Measurements from ENCODE around the gene PTPRM.

The PTPRM gene

DNA sequence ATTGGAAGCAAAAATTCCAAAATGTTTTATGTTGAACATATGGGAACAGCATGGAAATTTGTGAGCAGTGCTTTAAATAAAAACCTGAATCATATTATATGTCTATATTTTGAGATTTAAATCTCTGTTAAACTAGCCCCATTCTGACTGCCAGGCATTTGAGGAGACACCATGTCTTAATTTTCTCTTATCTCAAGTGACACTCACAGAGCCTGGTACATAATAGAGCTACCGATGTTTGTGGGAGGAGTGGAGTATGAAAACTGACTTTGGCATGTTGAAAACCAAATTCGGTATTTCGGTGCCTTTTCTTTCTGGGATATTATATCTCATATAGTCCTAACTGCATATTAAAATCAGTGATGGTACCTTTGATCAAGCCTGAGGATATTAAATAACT, 124.1 kb downstream of the PTPRM start:
- H3K36me3 ChIP-seq (ENCODE audit: insufficient read depth), result no peaks in the 10 kb centered on the region; the same call in 1 of the 2 replicates
- H2AFZ ChIP-seq (ENCODE audit: low read depth), result no peak overlapping the region
- TF ChIP-seq, protein P1, sequence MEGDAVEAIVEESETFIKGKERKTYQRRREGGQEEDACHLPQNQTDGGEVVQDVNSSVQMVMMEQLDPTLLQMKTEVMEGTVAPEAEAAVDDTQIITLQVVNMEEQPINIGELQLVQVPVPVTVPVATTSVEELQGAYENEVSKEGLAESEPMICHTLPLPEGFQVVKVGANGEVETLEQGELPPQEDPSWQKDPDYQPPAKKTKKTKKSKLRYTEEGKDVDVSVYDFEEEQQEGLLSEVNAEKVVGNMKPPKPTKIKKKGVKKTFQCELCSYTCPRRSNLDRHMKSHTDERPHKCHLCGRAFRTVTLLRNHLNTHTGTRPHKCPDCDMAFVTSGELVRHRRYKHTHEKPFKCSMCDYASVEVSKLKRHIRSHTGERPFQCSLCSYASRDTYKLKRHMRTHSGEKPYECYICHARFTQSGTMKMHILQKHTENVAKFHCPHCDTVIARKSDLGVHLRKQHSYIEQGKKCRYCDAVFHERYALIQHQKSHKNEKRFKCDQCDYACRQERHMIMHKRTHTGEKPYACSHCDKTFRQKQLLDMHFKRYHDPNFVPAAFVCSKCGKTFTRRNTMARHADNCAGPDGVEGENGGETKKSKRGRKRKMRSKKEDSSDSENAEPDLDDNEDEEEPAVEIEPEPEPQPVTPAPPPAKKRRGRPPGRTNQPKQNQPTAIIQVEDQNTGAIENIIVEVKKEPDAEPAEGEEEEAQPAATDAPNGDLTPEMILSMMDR (conservative IDR thresholded peaks at IDR 0.05; ENCODE audit: low read depth, low read length), result no peak
- no peak overlapping the region for H3K27ac ChIP-seq
- no peaks in the 10 kb centered on the region for H3K27me3 ChIP-seq (ENCODE audit: insufficient read depth, low read depth)
- peaks cover under 1% of the 10 kb centered on the region for H3K4me1 ChIP-seq (ENCODE audit: low read depth, poor library complexity, severe bottlenecking)
- no peaks in the 10 kb centered on the region for H3K79me2 ChIP-seq (ENCODE audit: insufficient read depth, low read depth)
- H4K20me1 ChIP-seq (ENCODE audit: insufficient read depth), result no peaks in the 10 kb centered on the region
- no peak overlapping the region for H3K4me2 ChIP-seq
- no peak overlapping the region for H3K9ac ChIP-seq
- no peak overlapping the region for H3K4me3 ChIP-seq (IDR thresholded peaks at IDR 0.05; ENCODE audit: insufficient read depth, low read depth, low read length)

DNA sequence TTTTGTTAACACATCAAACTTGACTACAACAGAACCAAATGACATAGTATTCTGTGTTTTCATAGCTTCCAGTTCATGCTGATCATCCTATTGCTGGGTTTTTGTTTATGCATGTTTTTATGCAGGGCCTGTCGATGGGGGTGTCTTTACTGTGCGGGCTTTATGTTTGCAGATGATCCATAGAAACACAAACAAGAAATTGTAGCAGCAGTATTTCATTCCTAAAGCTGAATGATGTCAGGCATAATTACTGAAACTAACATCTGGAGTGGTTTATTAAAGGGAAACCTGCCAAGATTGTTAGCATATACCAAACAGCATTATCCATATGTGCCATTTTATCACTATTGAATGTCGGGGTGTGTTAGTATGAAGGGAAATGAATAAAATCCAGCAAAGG, 129.7 kb downstream of the PTPRM start:
- Histone ChIP-seq H4K20me1 (ENCODE audit: insufficient read depth) (no peaks in the 10 kb centered on the region), H3K27ac (no peak overlapping the region), H3K4me3 (IDR thresholded peaks at IDR 0.05; ENCODE audit: insufficient read depth, low read depth, low read length) (no peak overlapping the region), H3K9ac (no peak overlapping the region), H3K4me2 (no peak overlapping the region), H2AFZ (ENCODE audit: low read depth) (no peak overlapping the region), H3K79me2 (ENCODE audit: insufficient read depth, low read depth) (no peaks in the 10 kb centered on the region), H3K36me3 (ENCODE audit: insufficient read depth) (no peaks in the 10 kb centered on the region), H3K4me1 (ENCODE audit: low read depth, poor library complexity, severe bottlenecking) (peaks cover 11% of the 10 kb centered on the region), H3K27me3 (ENCODE audit: insufficient read depth, low read depth) (no peaks in the 10 kb centered on the region)
- TF ChIP-seq, protein P1 (conservative IDR thresholded peaks at IDR 0.05; ENCODE audit: low read depth, low read length), result no peak

DNA sequence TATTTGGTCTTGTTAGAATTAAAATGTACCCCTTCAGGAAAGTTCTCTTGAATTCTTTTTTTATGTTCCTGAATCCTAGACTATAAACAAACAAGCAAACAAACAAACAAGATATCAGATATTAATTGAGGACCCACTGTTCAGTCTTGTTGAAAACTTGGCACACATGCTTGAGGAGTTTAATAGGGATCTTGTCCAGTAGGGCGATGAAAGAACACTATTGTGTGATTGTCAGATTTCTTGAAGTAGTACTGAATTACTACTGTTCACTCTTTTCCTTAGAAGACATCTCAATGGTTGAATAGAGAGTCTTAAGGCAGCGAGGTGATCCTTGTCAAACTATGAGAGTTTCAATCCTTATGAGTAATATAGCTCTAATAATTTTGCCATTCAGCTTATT, 130.2 kb downstream of the PTPRM start:
- Histone ChIP-seq H3K27me3 (ENCODE audit: insufficient read depth, low read depth) (no peaks in the 10 kb centered on the region), H3K36me3 (ENCODE audit: insufficient read depth) (no peaks in the 10 kb centered on the region), H4K20me1 (ENCODE audit: insufficient read depth) (no peaks in the 10 kb centered on the region), H3K79me2 (ENCODE audit: insufficient read depth, low read depth) (no peaks in the 10 kb centered on the region), H3K4me2 (no peak overlapping the region), H3K4me3 (IDR thresholded peaks at IDR 0.05; ENCODE audit: insufficient read depth, low read depth, low read length) (no peak overlapping the region), H3K27ac (no peak overlapping the region), H3K9ac (no peak overlapping the region), H3K4me1 (ENCODE audit: low read depth, poor library complexity, severe bottlenecking) (peaks cover 11% of the 10 kb centered on the region), H2AFZ (ENCODE audit: low read depth) (no peak overlapping the region)
- TF ChIP-seq, protein P1 (conservative IDR thresholded peaks at IDR 0.05; ENCODE audit: low read depth, low read length), result no peak

DNA sequence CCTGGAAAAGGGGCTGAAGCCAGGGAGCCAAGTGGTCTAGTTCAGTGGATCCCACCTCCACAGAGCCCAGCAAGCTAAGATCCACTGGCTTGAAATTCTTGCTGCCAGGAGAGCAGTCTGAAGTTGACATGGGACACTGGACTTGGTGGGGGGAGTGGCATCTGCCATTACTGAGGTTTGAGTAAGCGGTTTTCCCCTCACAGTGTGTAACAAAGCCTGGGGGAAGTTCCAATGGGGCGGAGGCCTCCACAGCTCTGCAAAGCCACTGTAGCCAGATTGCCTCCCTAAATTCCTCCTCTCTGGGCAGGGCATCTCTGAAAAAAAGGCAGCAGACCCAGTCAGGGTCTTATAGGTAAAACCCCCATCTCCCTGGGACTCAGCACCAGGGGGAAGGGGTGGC, 144.4 kb downstream of the PTPRM start:
- TF ChIP-seq, protein P1 (conservative IDR thresholded peaks at IDR 0.05; ENCODE audit: low read depth, low read length), result no peak
- Histone ChIP-seq H3K79me2 (ENCODE audit: insufficient read depth, low read depth) (no peaks in the 10 kb centered on the region), H3K36me3 (ENCODE audit: insufficient read depth) (no peaks in the 10 kb centered on the region), H2AFZ (ENCODE audit: low read depth) (no peak overlapping the region), H3K27me3 (ENCODE audit: insufficient read depth, low read depth) (no peaks in the 10 kb centered on the region), H3K27ac (no peak overlapping the region), H3K9ac (no peak overlapping the region), H3K4me1 (ENCODE audit: low read depth, poor library complexity, severe bottlenecking) (no peaks in the 10 kb centered on the region), H4K20me1 (ENCODE audit: insufficient read depth) (no peaks in the 10 kb centered on the region), H3K4me2 (no peak overlapping the region), H3K4me3 (IDR thresholded peaks at IDR 0.05; ENCODE audit: insufficient read depth, low read depth, low read length) (no peak overlapping the region)

Measured in KMS-11 (cell line).